SU-DHL-6 (cell line): ENCODE data around the gene ADCY7.

Experiments used
- CTCF ChIP-seq: fragments of 200-600 bp; sonication (generic); IDR thresholded peaks from one replicate; pipeline ENCODE4 v1.5.1; 2017; ENCODE audit warnings: antibody characterized with exemption, mild to moderate bottlenecking, low read length, moderate library complexity; ENCODE audit not compliant: insufficient read depth, poor library complexity, severe bottlenecking
- EZH2phosphoT487 ChIP-seq: fragments of 200-600 bp; sonication (generic), shearing (Covaris generic); conservative IDR thresholded peaks from 2 replicates; pipeline ENCODE4 v1.6.1; 2018; ENCODE audit warnings: mild to moderate bottlenecking, antibody characterized with exemption, low read length, moderate library complexity, mixed read lengths

DNA sequence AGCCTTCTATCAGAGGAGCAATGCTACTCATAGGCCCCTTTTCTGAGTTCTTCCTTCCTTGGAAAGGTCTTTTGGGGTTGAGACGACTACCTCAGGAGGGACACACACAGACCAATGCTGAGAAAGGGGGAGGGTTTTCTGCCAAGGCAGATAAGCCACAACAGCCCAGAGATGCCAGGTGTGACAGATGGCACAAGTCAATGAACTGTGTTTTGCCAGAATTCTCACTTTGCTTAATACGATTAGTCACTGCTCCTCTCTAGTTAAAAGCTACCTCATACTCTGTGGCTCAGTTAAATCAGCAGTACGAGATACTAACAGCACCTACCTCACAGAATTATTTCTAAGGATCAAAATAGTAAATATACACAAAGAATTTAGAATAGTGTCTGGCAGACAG lies 94.4 kb downstream of the ADCY7 start:
- no peak for TF ChIP-seq CTCF
- no peak for TF ChIP-seq EZH2phosphoT487
